ENCODE data around the gene DTHD1.

Gene DTHD1

GRCh38 chr4:36343501-36344175, 62.2 kb downstream of the DTHD1 start:
- no peak for DNase-seq (ENCODE audit: low read depth, low spot score)

- DNase-seq (ENCODE audit: low read depth, low spot score): no peak
These were observed 67.1 kb downstream of the DTHD1 start for GRCh38 chr4:36348403-36348938.

GRCh38 chr4:36349938-36350549, 68.6 kb downstream of the DTHD1 start:
- DNase-seq (ENCODE audit: low read depth, low spot score): no peak

- no peak for DNase-seq (ENCODE audit: low read depth, low spot score)
These were observed 69.8 kb downstream of the DTHD1 start for GRCh38 chr4:36351082-36351666.

- DNase-seq (ENCODE audit: low read depth, low spot score): no peak
These were observed 72.6 kb downstream of the DTHD1 start for GRCh38 chr4:36353998-36354397.

GRCh38 chr4:36358173-36358572, 76.8 kb downstream of the DTHD1 start:
- no peak for DNase-seq (ENCODE audit: low read depth, low spot score)

GRCh38 chr4:36360755-36361154, 79.3 kb downstream of the DTHD1 start:
- DNase-seq (ENCODE audit: low read depth, low spot score): no peak

- DNase-seq (ENCODE audit: low read depth, low spot score): no peak
These were observed 81.6 kb downstream of the DTHD1 start for GRCh38 chr4:36363024-36363423.

- no peak for DNase-seq (ENCODE audit: low read depth, low spot score)
These were observed 93.6 kb downstream of the DTHD1 start for GRCh38 chr4:36374836-36375511.

GRCh38 chr4:36385951-36386571, 104.6 kb downstream of the DTHD1 start:
- no peak for DNase-seq (ENCODE audit: low read depth, low spot score)

- DNase-seq (ENCODE audit: low read depth, low spot score): no peak
These were observed 105.3 kb downstream of the DTHD1 start for GRCh38 chr4:36386691-36387090.

GRCh38 chr4:36388710-36389109, 107.3 kb downstream of the DTHD1 start:
- no peak for DNase-seq (ENCODE audit: low read depth, low spot score)

GRCh38 chr4:36391411-36391810, 110.0 kb downstream of the DTHD1 start:
- no peak for DNase-seq (ENCODE audit: low read depth, low spot score)

GRCh38 chr4:36392024-36392423, 110.6 kb downstream of the DTHD1 start:
- DNase-seq (ENCODE audit: low read depth, low spot score): no peak

- DNase-seq (ENCODE audit: low read depth, low spot score): no peak
These were observed 111.5 kb downstream of the DTHD1 start for GRCh38 chr4:36392916-36393315.
